ENCODE results near the gene FNDC1.

The FNDC1 gene

GRCh38 chr6:159255434-159255951 lies 86.3 kb downstream of the FNDC1 start:
- Histone ChIP-seq H3K4me3 (ENCODE audit: extremely low read depth, insufficient read depth, low read length, poor library complexity, severe bottlenecking) (no peak overlapping the region), H3K9me3 (ENCODE audit: control insufficient read depth, low read length) (no peaks in the 10 kb centered on the region), H3K4me1 (ENCODE audit: control insufficient read depth, insufficient read depth, low read length, poor library complexity, severe bottlenecking) (no peaks in the 10 kb centered on the region), H3K36me3 (ENCODE audit: control insufficient read depth, insufficient read depth, low read length) (no peaks in the 10 kb centered on the region), H3K27ac (ENCODE audit: low read depth, low read length, severe bottlenecking) (no peak overlapping the region)
- WGBS, 2 experiments (ENCODE audit: insufficient coverage in 2 of 2): 92 to 100% methylated on average over 1 to 2 of the region's 4 CpGs

- no peaks in the 10 kb centered on the region for H3K9me3 ChIP-seq (ENCODE audit: control insufficient read depth, low read length)
- H3K36me3 ChIP-seq (ENCODE audit: control insufficient read depth, insufficient read depth, low read length): no peaks in the 10 kb centered on the region
- 95% methylated on average over 3 of the region's 5 CpGs; no CpG with 5 or more reads in 1 of the 2 experiments for WGBS, 2 experiments (ENCODE audit: insufficient coverage in 2 of 2)
- no peak overlapping the region for H3K4me3 ChIP-seq (ENCODE audit: extremely low read depth, insufficient read depth, low read length, poor library complexity, severe bottlenecking)
- no peaks in the 10 kb centered on the region for H3K4me1 ChIP-seq (ENCODE audit: control insufficient read depth, insufficient read depth, low read length, poor library complexity, severe bottlenecking)
- no peak overlapping the region for H3K27ac ChIP-seq (ENCODE audit: low read depth, low read length, severe bottlenecking)
Measured at GRCh38 chr6:159256128-159256527, 86.9 kb downstream of the FNDC1 start.

GRCh38 chr6:159257846-159258245 lies 88.6 kb downstream of the FNDC1 start:
- Histone ChIP-seq H3K9me3 (ENCODE audit: control insufficient read depth, low read length) (no peaks in the 10 kb centered on the region), H3K4me1 (ENCODE audit: control insufficient read depth, insufficient read depth, low read length, poor library complexity, severe bottlenecking) (no peaks in the 10 kb centered on the region), H3K4me3 (ENCODE audit: extremely low read depth, insufficient read depth, low read length, poor library complexity, severe bottlenecking) (no peak overlapping the region), H3K36me3 (ENCODE audit: control insufficient read depth, insufficient read depth, low read length) (no peaks in the 10 kb centered on the region), H3K27ac (ENCODE audit: low read depth, low read length, severe bottlenecking) (no peak overlapping the region)
- no CpG with 5 or more reads among the region's 6 CpGs for WGBS, 2 experiments (ENCODE audit: insufficient coverage in 2 of 2)

- no peaks in the 10 kb centered on the region for H3K4me1 ChIP-seq (ENCODE audit: control insufficient read depth, insufficient read depth, low read length, poor library complexity, severe bottlenecking)
- no peak overlapping the region for H3K27ac ChIP-seq (ENCODE audit: low read depth, low read length, severe bottlenecking)
- 69 to 76% methylated on average over 2 of the region's 3 CpGs for WGBS, 2 experiments (ENCODE audit: insufficient coverage in 2 of 2)
- H3K9me3 ChIP-seq (ENCODE audit: control insufficient read depth, low read length): no peaks in the 10 kb centered on the region
- no peak overlapping the region for H3K4me3 ChIP-seq (ENCODE audit: extremely low read depth, insufficient read depth, low read length, poor library complexity, severe bottlenecking)
- H3K36me3 ChIP-seq (ENCODE audit: control insufficient read depth, insufficient read depth, low read length): no peaks in the 10 kb centered on the region
Measured at GRCh38 chr6:159259441-159260125, 90.4 kb downstream of the FNDC1 start.

DNA sequence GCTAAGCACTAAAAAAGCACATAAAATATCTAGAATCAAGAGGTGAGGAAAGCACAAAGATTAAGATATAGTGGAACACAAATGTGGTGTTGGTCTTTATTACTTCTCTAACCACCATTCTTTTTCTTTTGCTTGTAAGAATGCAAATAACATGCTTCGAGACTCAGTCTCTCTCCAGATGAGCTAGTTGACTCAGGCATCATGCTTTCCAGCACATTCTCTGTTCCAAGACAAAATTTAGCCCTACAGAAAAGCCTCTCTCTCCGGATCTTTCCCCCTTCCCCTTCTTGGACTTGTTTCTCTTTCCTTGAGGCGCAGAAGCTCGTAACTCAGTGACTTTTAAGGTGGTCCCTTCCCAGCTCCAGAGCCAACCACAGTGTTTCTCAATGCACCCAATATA lies 91.0 kb downstream of the FNDC1 start:
- no peaks in the 10 kb centered on the region for H3K9me3 ChIP-seq (ENCODE audit: control insufficient read depth, low read length)
- WGBS, 2 experiments (ENCODE audit: insufficient coverage in 2 of 2): 83 to 91% methylated on average over 4 of the region's 4 CpGs
- H3K27ac ChIP-seq (ENCODE audit: low read depth, low read length, severe bottlenecking): no peak overlapping the region
- no peaks in the 10 kb centered on the region for H3K36me3 ChIP-seq (ENCODE audit: control insufficient read depth, insufficient read depth, low read length)
- H3K4me3 ChIP-seq (ENCODE audit: extremely low read depth, insufficient read depth, low read length, poor library complexity, severe bottlenecking): no peak overlapping the region
- H3K4me1 ChIP-seq (ENCODE audit: control insufficient read depth, insufficient read depth, low read length, poor library complexity, severe bottlenecking): no peaks in the 10 kb centered on the region

- H3K27ac ChIP-seq (ENCODE audit: low read depth, low read length, severe bottlenecking): no peak overlapping the region
- no peaks in the 10 kb centered on the region for H3K4me1 ChIP-seq (ENCODE audit: control insufficient read depth, insufficient read depth, low read length, poor library complexity, severe bottlenecking)
- no peak overlapping the region for H3K4me3 ChIP-seq (ENCODE audit: extremely low read depth, insufficient read depth, low read length, poor library complexity, severe bottlenecking)
- no peaks in the 10 kb centered on the region for H3K36me3 ChIP-seq (ENCODE audit: control insufficient read depth, insufficient read depth, low read length)
- no peaks in the 10 kb centered on the region for H3K9me3 ChIP-seq (ENCODE audit: control insufficient read depth, low read length)
Measured at GRCh38 chr6:159261995-159262394, 92.8 kb downstream of the FNDC1 start.

GRCh38 chr6:159262586-159262985 lies 93.4 kb downstream of the FNDC1 start:
- Histone ChIP-seq H3K27ac (ENCODE audit: low read depth, low read length, severe bottlenecking) (no peak overlapping the region), H3K4me1 (ENCODE audit: control insufficient read depth, insufficient read depth, low read length, poor library complexity, severe bottlenecking) (no peaks in the 10 kb centered on the region), H3K9me3 (ENCODE audit: control insufficient read depth, low read length) (no peaks in the 10 kb centered on the region), H3K36me3 (ENCODE audit: control insufficient read depth, insufficient read depth, low read length) (no peaks in the 10 kb centered on the region), H3K4me3 (ENCODE audit: extremely low read depth, insufficient read depth, low read length, poor library complexity, severe bottlenecking) (no peak overlapping the region)
- WGBS, 2 experiments (ENCODE audit: insufficient coverage in 2 of 2): no CpG with 5 or more reads among the region's 2 CpGs

GRCh38 chr6:159267165-159267564 lies 98.0 kb downstream of the FNDC1 start:
- WGBS, 2 experiments (ENCODE audit: insufficient coverage in 2 of 2): 27 to 45% methylated on average over 3 of the region's 4 CpGs
- H3K4me3 ChIP-seq (ENCODE audit: extremely low read depth, insufficient read depth, low read length, poor library complexity, severe bottlenecking): no peak overlapping the region

GRCh38 chr6:159268511-159268910 lies 99.3 kb downstream of the FNDC1 start:
- 100% methylated on average over 1 of the region's 1 CpG; no CpG with 5 or more reads in 1 of the 2 experiments for WGBS, 2 experiments (ENCODE audit: insufficient coverage in 2 of 2)
- Histone ChIP-seq H3K4me1 (ENCODE audit: control insufficient read depth, insufficient read depth, low read length, poor library complexity, severe bottlenecking) (no peaks in the 10 kb centered on the region), H3K9me3 (ENCODE audit: control insufficient read depth, low read length) (no peaks in the 10 kb centered on the region), H3K4me3 (ENCODE audit: extremely low read depth, insufficient read depth, low read length, poor library complexity, severe bottlenecking) (no peak overlapping the region), H3K36me3 (ENCODE audit: control insufficient read depth, insufficient read depth, low read length) (no peaks in the 10 kb centered on the region), H3K27ac (ENCODE audit: low read depth, low read length, severe bottlenecking) (no peak overlapping the region)

More at GRCh38 chr6:159267165-159267564, 98.0 kb downstream of the FNDC1 start:
- Histone ChIP-seq H3K4me1 (ENCODE audit: control insufficient read depth, insufficient read depth, low read length, poor library complexity, severe bottlenecking) (no peaks in the 10 kb centered on the region), H3K36me3 (ENCODE audit: control insufficient read depth, insufficient read depth, low read length) (no peaks in the 10 kb centered on the region), H3K27ac (ENCODE audit: low read depth, low read length, severe bottlenecking) (no peak overlapping the region), H3K9me3 (ENCODE audit: control insufficient read depth, low read length) (no peaks in the 10 kb centered on the region)

DNA sequence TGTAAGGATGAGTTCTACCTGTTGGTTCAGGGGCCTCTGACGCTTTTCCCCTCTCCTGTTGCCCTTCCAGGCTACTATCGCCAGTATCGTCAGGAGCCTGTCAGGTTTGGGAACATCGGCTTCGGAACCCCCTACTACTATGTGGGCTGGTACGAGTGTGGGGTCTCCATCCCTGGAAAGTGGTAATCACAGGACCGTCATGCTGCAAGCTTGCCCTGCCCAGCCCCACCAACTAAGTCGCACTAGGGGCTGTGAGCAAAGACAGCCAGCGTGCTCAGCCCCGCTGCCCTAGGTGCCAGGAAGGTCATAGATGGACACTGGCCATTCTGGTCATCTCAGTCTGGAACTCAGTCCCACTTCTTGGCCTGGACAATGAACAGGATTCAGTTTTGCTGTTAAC lies 102.1 kb downstream of the FNDC1 start:
- Histone ChIP-seq H3K27ac (ENCODE audit: low read depth, low read length, severe bottlenecking) (no peak overlapping the region), H3K36me3 (ENCODE audit: control insufficient read depth, insufficient read depth, low read length) (no peaks in the 10 kb centered on the region), H3K9me3 (ENCODE audit: control insufficient read depth, low read length) (no peaks in the 10 kb centered on the region), H3K4me1 (ENCODE audit: control insufficient read depth, insufficient read depth, low read length, poor library complexity, severe bottlenecking) (no peaks in the 10 kb centered on the region), H3K4me3 (ENCODE audit: extremely low read depth, insufficient read depth, low read length, poor library complexity, severe bottlenecking) (no peak overlapping the region)
- WGBS, 2 experiments (ENCODE audit: insufficient coverage in 2 of 2): 67% methylated on average over 5 to 7 of the region's 10 CpGs

DNA sequence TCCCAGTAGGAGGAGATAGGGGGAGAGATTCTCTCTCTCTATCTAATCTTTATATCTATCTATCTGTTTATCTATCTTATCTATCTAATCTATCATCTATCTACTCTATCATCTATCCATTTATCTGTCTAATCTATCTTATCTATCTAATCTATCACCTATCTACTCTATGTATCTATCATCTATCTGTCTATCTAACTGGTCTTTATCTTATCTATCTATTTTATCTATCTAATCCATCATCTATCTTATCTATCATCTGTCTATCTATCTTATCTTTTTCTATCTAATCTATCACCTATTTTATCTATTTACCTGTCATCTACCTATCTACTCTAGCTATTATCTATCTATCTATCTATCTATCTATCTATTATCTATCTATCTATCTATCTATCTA lies 109.4 kb downstream of the FNDC1 start:
- Histone ChIP-seq H3K27ac (ENCODE audit: low read depth, low read length, severe bottlenecking) (no peak overlapping the region), H3K4me1 (ENCODE audit: control insufficient read depth, insufficient read depth, low read length, poor library complexity, severe bottlenecking) (no peaks in the 10 kb centered on the region), H3K9me3 (ENCODE audit: control insufficient read depth, low read length) (no peaks in the 10 kb centered on the region), H3K36me3 (ENCODE audit: control insufficient read depth, insufficient read depth, low read length) (no peaks in the 10 kb centered on the region), H3K4me3 (ENCODE audit: extremely low read depth, insufficient read depth, low read length, poor library complexity, severe bottlenecking) (no peak overlapping the region)

Data from mesodermal cell (in vitro differentiated cells).